Measurements from ENCODE around the gene BTBD19.

GRCh38 chr1:44806704-44807363, 1.5 kb upstream of the BTBD19 start, which contains the start of gene DYNLT4:
- TF ChIP-seq EZH2 (IDR thresholded peaks at IDR 0.05; ENCODE audit: borderline replicate concordance, insufficient read depth, low read depth, low read length, poor library complexity, severe bottlenecking) = no peak
- TF ChIP-seq, protein P1, sequence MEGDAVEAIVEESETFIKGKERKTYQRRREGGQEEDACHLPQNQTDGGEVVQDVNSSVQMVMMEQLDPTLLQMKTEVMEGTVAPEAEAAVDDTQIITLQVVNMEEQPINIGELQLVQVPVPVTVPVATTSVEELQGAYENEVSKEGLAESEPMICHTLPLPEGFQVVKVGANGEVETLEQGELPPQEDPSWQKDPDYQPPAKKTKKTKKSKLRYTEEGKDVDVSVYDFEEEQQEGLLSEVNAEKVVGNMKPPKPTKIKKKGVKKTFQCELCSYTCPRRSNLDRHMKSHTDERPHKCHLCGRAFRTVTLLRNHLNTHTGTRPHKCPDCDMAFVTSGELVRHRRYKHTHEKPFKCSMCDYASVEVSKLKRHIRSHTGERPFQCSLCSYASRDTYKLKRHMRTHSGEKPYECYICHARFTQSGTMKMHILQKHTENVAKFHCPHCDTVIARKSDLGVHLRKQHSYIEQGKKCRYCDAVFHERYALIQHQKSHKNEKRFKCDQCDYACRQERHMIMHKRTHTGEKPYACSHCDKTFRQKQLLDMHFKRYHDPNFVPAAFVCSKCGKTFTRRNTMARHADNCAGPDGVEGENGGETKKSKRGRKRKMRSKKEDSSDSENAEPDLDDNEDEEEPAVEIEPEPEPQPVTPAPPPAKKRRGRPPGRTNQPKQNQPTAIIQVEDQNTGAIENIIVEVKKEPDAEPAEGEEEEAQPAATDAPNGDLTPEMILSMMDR (IDR thresholded peaks at IDR 0.05) = no peak
